Stimulated activated CD4-positive, alpha-beta T cell treated with anti-CD3 and anti-CD28 coated beads, TNF-alpha, amount 100 ng/mL, for 48 hours (primary cell): ENCODE data around the gene PIK3R6.

Experiments used
- DNase-seq, 3 donors: peaks; one replicate each; pipeline ENCODE4 v3.0.0-alpha.2; 2020; ENCODE audit warnings: low read depth in 3 of 3

The PIK3R6 gene

DNA sequence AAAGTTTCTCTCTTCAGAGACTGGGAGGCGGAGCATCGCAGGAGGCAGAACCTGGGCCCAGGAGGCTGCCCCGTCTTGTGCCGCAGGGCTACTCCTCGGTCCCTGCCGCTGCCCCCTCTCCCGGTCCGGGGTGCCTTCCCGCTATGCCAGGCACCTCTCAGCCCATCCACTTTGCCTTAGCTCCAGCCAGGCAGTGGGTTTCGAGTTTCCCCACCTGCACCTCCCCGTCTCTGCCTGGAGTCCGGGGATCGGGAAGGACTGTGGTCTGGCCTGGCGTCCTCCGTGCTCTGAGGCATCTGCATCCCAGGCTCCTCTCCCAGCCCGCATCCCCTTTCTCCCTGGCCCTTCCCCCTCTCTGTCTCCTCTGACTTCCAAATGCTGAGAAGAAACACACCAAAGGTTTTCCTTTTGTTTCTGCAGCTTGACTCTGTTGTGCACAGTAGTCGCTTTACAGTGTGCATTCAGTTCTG, 26.8 kb upstream of the PIK3R6 start:
- DNase-seq = no peak

DNA sequence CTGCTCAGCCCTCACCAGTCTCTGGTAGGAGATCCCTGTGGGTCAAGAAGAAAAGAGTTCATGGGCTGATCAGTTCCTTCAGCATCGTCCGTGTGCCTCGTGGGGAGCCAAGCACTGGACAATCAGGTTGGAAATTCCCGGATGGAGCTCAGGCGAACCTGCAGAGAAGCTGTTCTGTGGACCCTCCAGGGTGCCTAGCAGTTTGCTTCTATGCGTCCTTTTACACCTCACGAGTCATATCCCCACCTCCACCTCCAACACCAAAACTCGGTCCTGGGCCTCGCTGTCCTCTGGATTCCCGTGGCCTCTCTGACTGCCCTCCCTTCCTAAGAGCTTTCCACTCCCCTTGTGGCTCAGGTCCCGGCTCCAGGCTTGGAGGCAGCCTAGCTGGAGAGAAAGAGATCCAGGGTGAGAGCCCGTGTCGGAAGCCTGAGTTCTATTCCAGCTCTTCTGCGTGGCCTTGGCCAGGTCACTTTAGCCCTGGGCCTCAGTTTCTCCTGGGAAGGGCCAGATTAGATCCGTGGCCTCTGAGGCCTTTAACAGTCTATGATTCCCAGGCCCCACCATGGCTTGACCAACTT, 26.2 kb upstream of the PIK3R6 start:
- DNase-seq = no peak

GRCh38 chr17:8893059-8893458, 25.6 kb upstream of the PIK3R6 start:
- no peak for DNase-seq

- DNase-seq = no peak
These were observed 24.8 kb upstream of the PIK3R6 start for GRCh38 chr17:8892338-8892690.

DNA sequence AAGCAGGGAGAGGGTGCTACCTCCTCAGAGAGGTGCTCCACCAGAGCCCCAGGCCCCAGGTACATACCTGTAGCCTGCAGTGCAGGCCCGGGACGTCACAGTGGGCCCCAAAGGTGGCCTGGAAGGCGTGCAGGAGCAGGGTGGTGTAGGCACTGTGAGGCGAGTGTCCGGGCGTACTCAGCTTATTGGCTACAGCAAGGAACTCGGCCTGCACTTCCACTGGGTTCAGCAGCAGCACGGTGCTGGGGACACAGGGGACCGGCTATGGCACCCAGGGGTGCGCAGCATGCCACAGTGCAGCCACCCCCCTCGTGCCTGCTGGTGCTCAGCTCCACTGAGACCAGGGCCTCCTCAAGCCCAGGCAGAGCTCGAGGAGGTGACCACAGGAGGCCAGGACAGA, 23.2 kb upstream of the PIK3R6 start:
- DNase-seq = no peak

- no peak for DNase-seq
These were observed 22.2 kb upstream of the PIK3R6 start for GRCh38 chr17:8889458-8890210.

- DNase-seq = no peak
These were observed 21.3 kb upstream of the PIK3R6 start for GRCh38 chr17:8888704-8889302.

DNA sequence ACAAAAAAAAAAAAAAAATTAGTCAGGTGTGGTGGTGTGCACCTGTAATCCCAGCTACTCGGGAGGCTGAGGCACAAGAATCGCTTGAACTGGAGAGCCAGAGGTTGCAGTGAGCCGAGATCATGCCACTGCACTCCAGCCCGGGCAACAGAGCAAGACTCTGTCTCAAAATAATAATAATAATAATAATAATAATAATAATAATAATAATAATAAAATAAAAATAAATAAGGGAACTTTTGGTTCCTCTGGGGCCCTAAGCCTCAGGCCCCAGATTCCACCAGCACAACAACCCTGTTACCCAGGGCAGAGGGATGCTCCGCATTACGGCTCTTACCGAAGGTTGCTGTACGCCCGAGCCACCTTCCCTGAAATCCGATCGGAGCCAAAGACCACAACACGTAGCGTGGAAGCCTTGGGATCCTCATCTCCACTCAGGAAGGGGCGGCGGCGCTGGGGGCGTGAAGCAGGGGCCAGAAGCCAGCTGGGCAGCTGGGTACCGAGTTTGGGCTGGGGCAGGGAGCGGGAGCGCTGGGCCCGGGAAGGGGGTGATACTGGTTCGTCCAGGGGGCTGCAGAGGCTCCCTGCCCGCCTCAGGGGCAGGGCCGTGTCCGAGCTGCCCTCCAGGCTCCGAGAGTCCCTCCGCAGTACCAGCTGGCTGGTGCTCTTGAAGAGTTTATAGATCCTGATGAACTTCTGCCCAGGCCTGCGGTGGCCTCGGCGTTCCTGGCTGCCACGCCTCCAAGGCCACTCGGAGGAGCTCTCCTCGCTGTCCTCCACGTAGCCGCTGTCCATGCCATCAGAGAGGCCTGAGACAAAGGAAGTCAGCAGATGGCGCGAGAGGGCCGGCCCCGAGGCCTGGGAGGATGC, 20.6 kb upstream of the PIK3R6 start:
- no peak for DNase-seq

GRCh38 chr17:8887301-8887700, 19.8 kb upstream of the PIK3R6 start:
- no peak for DNase-seq

DNA sequence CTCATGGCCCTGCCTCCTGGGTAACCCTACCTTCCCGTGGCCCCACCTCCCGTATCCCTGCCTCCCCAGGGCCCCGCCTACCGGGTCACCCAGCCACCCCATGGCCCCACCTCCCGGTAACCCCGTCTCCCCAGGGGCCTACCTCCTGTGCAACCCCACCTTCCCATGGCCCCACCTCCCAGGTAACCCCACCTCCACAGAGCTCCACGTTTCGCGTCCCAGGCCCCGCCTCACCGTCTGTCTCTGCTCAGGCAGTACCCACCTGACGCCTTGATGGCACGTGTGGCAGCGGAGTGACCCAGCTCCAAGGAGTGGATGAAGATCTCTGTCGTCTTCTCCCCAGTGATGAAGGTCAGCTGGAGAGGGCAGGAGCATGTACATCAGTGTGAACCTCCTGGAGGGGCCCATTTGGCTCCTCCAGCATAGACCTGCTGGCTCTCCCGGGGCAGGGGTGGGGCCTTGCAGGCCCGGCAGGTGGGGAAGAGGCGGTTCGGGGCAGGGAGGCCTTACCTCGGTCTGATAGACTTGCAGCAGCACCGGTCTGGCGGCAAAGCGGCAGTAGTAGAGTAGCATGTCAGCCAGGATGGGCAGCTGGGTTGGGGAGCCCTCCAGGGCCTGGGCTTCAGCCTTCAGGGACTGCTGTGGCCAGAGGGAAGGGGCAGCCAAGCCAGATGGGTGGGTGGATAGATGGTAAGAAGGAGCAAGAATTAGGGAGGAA, 18.7 kb upstream of the PIK3R6 start:
- no peak for DNase-seq

DNA sequence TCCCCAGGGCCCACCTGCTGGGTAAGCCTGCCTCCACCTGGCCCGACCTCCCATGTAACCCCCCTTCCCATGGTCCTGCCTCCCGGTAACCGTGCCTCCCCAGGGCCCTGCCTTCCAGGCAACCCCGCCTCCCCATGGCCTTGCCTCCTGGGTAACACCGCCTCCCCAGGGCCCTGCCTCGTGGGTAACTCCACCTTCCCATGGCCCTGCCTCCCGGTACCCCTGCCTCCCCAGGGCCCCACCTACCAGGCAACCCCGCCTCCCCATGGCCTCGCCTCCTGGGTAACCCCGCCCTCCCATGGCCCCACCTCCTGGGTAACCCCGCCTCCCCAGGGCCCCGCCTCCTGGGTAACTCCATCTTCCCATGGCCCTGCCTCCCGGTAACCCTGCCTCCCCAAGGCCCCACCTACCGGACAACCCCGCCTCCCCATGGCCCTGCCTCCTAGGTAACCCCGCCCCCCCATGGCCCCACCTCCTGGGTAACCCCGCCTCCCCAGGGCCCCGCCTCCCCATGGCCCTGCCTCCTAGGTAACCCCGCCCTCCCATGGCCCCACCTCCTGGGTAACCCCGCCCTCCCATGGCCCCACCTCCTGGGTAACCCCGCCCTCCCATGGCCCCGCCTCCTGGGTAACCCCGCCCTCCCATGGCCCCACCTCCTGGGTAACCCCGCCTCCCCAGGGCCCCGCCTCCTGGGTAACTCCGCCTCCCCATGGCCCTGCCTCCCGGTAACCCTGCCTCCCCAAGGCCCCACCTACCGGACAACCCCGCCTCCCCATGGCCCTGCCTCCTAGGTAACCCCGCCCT, 17.9 kb upstream of the PIK3R6 start:
- DNase-seq = peak; percentile 36 to 57 (median 44)

DNA sequence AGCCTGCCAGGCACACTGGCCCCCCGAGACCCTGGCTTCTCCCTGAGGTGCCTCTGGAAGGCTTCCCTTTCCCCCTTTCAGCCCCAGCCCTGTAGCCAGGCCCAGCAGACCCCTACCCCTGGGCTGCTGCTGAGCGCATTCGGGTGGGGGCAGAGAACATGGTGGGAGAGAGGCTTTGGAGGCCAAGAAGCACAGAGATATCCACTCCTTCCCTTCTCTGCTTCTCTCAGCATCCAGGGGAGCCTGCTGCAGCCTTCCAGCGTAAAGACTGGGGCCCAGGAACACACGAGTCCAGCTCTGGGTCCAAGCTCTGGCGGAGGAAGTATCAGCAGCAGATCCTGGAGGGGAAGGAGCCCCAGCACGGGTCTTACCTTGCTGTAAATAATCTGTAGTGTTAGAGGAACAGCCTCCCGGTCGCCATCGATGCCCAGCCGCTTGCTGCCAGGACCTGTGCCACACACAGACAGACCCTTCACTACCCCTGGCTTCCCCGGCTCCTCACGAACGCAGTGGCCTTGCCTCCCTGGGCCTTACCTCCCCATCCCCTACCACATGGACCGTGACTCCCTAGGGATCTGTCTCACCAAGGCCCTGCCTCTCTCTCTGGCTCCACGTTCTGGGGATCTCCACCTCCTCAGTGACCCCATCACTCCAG, 17.0 kb upstream of the PIK3R6 start:
- DNase-seq = no peak

DNA sequence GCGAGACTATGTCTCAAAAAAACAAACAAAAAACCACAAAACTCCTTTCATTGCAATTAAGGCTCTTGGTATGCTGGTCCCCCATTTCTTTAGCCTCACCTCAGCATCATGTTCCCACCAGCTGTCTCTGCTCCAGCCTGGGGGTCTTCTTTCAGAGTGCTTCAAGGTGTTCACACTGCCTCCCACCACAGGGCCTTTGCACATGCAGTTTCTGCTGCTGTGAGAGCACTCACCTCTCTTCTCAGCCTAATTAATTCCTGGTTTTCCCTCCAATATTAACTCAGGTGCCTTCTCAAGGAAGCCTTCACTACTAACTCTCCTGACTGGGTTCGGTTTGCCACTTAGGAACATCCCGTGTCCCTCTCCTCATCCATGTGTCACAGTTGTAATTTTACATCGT, 15.9 kb upstream of the PIK3R6 start:
- DNase-seq = no peak

DNA sequence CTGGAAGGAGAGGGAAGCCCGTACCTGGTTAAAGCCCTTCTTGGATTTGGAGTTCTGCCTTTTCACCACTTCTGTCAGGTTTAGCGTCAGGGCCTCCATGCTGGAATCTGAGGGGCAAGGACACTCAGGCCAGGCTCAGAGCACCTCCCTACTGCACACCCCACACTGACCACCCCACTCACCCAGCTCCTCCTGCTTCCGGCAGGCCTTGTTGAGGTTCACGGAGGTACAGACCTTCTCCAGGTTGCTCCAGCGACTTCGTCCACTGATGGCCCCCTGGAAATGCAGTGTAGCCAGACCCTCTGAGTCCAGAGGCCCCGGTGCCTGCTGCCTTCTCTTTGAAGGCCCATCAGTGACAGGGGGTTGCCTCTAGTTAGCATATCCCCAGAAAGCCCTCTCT, 14.1 kb upstream of the PIK3R6 start:
- no peak for DNase-seq

DNA sequence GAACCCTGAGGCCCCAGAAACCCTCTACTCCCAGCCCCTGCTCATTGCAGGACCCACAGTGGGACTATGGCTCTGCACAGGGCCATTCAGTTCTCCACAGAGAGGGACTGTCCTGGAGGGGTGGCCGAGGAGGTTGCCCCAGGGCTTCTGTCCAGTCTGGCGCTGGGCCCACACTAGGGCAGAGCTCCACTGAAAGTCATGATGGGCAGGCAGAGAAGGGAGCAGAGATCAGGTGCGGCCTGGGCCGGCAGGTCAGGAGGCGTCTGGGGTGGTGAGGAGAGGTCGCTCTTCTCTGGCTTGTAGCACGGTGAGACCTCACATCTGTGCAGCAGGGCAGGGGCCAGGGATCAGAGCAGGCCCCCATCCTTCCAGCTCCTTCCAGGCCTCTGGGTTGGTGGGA, 13.0 kb upstream of the PIK3R6 start:
- DNase-seq = no peak

DNA sequence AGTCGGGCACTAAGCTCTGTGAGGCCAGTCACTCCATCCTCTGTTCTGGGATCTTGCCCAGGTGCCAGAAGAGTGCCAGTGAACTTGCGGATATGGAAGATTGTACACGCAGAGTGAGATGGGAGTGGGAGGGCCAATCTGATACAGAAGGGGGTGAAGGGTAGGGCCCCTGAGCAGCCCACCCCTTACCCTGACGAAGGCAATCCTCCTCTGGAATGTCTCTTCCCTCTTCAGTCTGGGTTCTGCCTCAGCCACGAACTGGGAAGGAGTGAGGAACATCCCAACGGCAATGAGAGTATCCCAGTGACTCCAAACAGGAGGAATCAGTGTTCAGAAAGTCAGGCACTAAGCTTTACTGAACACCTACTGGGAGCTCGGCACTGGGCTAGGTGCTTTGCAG, 11.9 kb upstream of the PIK3R6 start:
- DNase-seq = no peak

DNA sequence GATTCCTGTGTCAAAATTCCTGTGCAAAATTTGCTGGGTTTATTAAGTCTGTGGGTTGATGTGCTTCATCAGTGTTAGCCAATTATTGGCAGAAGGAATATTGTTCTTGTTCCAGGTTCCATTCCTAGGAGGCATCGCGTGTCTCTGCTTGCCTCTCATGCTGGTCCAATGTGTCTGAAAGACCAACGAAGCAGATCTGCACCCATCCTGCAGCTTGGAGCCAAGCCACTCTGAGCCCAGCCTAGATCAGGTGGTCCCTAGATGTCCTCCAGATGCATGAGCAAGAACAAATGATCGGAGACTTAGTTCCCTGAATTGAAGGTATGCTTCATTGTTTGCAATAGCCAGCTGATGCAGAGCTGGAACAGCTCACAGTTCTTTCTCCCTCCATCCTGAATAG, 10.5 kb upstream of the PIK3R6 start:
- no peak for DNase-seq

GRCh38 chr17:8875957-8876356, 8.5 kb upstream of the PIK3R6 start:
- no peak for DNase-seq

- no peak for DNase-seq
These were observed 8.0 kb upstream of the PIK3R6 start for GRCh38 chr17:8875436-8875835.
